Measurements from ENCODE around the gene ERP29.

Gene ERP29

DNA sequence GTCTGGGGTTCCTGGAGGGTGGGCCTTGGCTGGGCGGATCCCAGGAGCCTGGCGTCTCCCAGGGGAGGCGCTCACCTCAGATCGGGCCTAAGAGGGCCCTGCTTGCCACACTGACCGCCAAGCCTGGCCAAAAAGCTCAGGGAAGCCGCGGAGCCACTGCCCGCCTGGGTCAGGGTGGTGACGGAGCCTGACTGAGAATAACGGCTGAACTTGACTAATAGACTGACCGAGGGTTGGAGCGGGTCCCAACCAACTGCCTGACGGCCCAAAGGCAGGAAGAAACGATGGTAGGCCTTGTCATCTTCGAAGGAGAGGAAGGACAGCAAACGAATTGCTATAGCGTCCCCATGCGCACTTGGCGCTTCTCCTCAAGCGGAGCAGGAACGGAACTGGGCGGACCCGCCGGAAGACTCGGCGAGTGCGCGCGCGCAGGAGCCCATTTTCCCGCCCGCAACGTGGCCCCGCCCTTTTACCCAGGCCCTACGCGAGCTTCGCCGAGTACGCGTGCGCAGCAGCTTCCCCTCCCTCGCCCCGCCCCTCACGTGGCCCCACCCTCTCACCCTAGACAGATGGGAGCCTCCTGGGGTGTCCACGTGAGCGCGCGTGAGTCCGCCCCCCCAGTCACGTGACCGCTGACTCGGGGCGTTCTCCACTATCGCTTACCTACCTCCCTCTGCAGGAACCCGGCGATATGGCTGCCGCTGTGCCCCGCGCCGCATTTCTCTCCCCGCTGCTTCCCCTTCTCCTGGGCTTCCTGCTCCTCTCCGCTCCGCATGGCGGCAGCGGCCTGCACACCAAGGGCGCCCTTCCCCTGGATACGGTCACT, at the start of gene ERP29, which contains the start of gene TMEM116:
Gene ERP29, plus strand, starts transcription at position 652 of the 826 bp plus-strand sequence. Its CDS starts 40 bp downstream, at position 692.
Gene TMEM116, minus strand, starts transcription at position 391 of the 826 bp plus-strand sequence. CDS start 7,895 bp downstream, outside the sequence.
- DNase-seq (ENCODE audit: low spot score in 2 of 2) (peak; percentile 97 to 99), ATAC-seq (peak; percentile 88)
- Mint-ChIP-seq H3K36me3 (peaks cover 53% of the 10 kb centered on the region), H3K9me3 (peaks cover 4% of the 10 kb centered on the region), H3K4me3 (peak within 1 kb of the TSS; percentile 95), H3K4me1 (peaks cover 38% of the 10 kb centered on the region), H3K27ac (peak within 1 kb of the TSS; percentile 97)

DNA sequence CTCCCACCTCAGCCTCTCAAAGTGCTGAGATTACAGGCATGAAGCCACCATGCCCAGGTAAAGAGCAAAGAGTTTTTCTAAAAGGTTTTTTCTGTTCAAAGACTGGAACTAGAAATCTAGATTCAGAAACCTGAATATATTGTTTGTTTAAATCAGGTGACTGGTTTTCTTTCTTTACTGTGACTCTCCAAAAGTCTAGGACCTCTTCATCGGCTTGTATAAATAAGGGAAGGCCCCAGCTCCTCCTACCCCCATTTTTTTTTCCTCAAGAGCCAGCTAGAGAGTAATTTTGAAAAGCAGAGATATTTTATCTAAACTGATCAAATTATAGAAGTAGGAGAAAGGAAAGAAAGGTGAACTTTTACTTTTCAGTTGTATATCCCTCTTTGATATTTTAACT, 48.3 kb upstream of the ERP29 start:
- no peak overlapping the region for H3K4me3 Mint-ChIP-seq
- H3K27ac Mint-ChIP-seq, result no peak overlapping the region
- DNase-seq (ENCODE audit: low spot score in 2 of 2), result no peak
- peaks cover 6% of the 10 kb centered on the region for H3K9me3 Mint-ChIP-seq
- no peak for ATAC-seq
- peaks cover 2% of the 10 kb centered on the region for H3K36me3 Mint-ChIP-seq
- H3K4me1 Mint-ChIP-seq, result peaks cover 25% of the 10 kb centered on the region

DNA sequence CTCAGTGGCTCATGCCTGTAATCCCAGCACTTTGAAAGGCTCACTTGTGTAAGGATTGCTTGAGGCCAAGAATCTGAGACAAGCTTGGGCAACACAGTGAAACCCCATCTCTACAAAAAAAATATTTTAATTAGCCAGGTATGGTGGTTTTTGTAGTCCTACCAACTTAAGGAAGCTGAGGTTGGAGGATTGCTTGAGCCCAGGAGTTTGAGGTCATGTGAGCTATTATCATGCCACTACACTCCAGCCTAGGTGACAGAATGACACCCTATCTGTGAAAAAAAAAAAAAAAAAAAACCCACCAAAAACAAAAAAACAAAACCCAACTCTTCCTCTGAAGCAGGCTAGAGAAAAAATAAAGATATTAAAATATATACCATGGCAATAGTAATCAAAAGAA, 41.4 kb upstream of the ERP29 start:
- H3K4me3 Mint-ChIP-seq, result no peak overlapping the region
- ATAC-seq, result no peak
- H3K36me3 Mint-ChIP-seq, result no peaks in the 10 kb centered on the region
- no peak overlapping the region for H3K27ac Mint-ChIP-seq
- no peak for DNase-seq (ENCODE audit: low spot score in 2 of 2)
- peaks cover 3% of the 10 kb centered on the region for H3K9me3 Mint-ChIP-seq
- H3K4me1 Mint-ChIP-seq, result peaks cover 23% of the 10 kb centered on the region

DNA sequence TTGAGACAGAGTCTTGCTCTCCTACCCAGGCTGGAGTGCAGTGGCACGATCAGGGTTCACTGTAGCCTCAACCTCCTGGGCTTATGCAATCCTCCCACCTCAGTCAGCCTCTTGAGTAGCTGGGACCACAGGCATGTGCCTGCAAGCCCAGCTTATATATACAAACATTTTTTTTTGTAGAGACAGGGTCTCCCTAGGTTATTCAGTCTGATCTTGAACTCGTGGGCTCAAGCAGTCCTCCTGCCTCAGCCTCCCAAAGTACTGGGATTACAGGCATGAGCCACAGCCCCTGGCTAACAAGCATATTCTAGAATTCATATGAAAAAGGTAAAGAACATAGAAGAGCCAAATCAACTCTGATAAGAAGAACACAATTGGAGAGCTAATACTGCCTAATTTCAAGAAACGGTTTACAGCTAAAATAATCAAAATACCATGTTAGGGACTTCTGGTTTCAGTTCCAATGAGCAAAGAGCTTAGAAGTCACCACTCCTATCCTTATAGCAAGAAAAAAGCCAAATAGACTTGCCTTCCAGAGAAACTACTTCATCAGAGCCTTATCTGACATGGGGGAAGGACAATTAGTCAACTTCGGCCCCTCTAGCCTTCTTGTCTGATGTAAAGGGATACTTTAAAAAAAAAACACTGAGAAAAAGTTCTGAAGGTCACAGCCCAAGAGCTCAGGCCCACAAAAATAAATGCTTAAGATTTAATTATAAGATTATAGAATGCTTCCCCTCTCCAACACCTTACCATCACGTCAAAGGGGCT, 37.9 kb upstream of the ERP29 start:
- ATAC-seq (no peak), DNase-seq (ENCODE audit: low spot score in 2 of 2) (no peak)
- Mint-ChIP-seq H3K4me1 (peaks cover 14% of the 10 kb centered on the region), H3K4me3 (no peak overlapping the region), H3K9me3 (peaks cover 3% of the 10 kb centered on the region), H3K27ac (no peak overlapping the region), H3K36me3 (no peaks in the 10 kb centered on the region)

DNA sequence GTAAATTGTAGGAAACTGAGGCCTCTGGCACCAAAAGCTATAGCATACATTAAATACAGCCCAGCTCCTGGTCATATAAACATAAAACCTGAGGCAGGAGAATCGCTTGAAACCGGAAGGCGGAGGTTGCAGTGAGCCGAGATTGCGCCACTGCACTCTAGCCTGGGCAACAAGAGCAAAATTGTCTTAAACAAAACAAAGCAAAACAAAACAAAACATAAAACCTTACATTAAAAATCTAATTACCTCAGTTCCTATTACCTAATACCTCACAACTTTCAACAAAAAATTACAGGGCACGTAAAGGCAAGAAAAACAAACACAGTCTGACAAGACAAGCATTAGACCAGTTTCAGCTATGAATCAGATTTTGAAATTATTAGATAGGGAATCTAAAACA, 36.9 kb upstream of the ERP29 start:
- no peak for ATAC-seq
- DNase-seq (ENCODE audit: low spot score in 2 of 2), result no peak
- Mint-ChIP-seq H3K9me3 (no peaks in the 10 kb centered on the region), H3K27ac (peak overlapping the region; percentile 54), H3K4me1 (peaks cover 14% of the 10 kb centered on the region), H3K36me3 (no peaks in the 10 kb centered on the region), H3K4me3 (no peak overlapping the region)

DNA sequence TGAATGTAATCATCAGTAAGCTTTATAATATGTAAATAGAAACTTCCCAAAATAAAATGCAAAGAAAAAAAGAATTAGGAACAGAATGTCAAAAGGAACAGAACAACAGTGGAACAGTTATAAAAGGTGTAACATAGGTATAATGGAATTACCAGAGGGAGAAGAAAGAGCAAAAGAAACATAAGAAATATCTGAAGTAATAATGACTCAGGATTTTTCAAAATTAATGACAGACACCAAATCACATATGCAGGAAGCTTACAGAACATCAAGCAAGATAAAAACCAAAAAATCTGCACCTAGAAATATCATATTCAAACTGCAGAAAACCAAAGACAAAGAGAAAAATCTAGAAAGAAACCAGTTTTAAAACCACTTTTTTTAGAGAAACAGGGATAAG, 36.4 kb upstream of the ERP29 start:
- ATAC-seq (no peak), DNase-seq (ENCODE audit: low spot score in 2 of 2) (no peak)
- no peaks in the 10 kb centered on the region for H3K36me3 Mint-ChIP-seq
- no peaks in the 10 kb centered on the region for H3K9me3 Mint-ChIP-seq
- no peak overlapping the region for H3K4me3 Mint-ChIP-seq
- peaks cover 14% of the 10 kb centered on the region for H3K4me1 Mint-ChIP-seq
- peak overlapping the region; percentile 54 for H3K27ac Mint-ChIP-seq

DNA sequence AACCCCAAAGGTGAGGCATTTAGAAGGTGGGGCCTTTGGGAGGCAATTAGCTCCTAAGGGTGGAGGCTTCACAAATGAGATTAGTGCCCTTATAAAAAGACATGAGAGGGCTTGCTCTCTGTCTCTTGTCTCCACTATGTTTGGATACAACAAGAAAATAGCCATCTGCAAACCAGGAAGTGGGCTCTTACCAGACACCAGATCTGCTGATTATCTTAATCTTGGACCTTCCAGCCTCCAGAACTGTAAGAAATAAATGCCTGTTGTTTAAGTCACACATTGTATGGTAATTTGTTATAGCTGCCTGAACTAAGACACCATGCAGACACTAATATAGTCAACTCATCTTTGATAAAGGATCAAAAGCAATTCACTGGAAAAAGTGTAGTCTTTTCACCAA, 34.7 kb upstream of the ERP29 start:
- ATAC-seq (no peak), DNase-seq (ENCODE audit: low spot score in 2 of 2) (no peak)
- Mint-ChIP-seq H3K4me1 (peaks cover 14% of the 10 kb centered on the region), H3K27ac (no peak overlapping the region), H3K4me3 (no peak overlapping the region), H3K36me3 (no peaks in the 10 kb centered on the region), H3K9me3 (no peaks in the 10 kb centered on the region)

DNA sequence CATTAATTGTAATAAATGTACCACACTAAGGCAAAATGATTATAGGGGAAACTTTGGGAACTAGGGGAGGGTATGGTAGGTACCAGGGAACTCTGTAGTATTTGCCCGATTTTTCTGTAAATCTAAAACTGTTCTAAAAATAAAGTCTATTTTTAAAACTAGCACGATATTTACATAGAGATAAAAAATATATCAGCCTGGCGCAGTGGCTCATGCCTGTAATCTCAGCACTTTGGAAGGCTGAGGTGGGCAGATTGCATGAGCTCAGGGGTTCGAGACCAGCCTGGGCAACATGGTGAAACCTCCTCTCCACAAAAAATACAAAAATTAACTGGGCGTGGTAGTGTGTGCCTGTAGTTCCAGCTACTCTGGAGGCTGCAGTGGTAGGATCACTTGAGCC, 32.6 kb upstream of the ERP29 start:
- Mint-ChIP-seq H3K36me3 (no peaks in the 10 kb centered on the region), H3K4me3 (no peak overlapping the region), H3K9me3 (no peaks in the 10 kb centered on the region), H3K4me1 (peaks cover 8% of the 10 kb centered on the region), H3K27ac (no peak overlapping the region)
- ATAC-seq, result no peak
- no peak for DNase-seq (ENCODE audit: low spot score in 2 of 2)

DNA sequence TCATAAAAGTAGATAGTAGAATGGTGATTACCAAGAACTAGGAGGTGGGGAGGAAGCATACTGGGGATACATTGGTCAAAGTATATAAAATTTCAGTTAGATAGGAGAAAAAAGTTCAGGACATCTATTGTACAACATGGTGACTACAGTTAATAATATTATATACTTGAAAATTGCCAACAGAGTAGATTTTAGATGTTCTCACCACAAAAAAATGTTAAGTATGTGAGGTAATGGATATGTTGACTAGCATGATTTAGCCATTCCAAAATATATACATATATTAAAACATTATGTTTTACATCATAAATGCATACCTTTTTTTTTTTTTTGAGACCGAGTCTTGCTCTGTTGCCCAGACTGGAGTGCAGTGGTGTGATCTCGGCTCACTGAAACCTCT, 31.2 kb upstream of the ERP29 start:
- Mint-ChIP-seq H3K4me3 (no peak overlapping the region), H3K27ac (no peak overlapping the region), H3K36me3 (no peaks in the 10 kb centered on the region), H3K4me1 (peaks cover 2% of the 10 kb centered on the region), H3K9me3 (no peaks in the 10 kb centered on the region)
- no peak for ATAC-seq
- DNase-seq (ENCODE audit: low spot score in 2 of 2), result no peak

DNA sequence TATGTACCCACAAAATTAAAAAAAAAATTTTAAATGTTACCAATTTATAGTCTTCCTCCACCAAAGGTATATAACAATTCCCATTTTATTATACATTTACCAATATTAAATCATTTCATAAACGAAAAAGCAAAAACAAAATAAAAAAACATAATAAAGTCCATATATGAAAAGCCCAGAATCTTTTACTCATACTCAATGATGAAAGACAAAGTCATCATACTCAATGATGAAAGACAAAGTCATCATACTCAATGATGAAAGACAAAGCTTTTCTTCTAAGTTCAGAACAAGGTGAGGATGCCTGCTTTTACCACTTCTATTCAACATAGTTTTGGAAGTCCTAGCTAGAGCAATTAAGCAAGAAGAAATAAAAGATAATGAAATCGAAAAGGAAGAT, 28.4 kb upstream of the ERP29 start:
- Mint-ChIP-seq H3K27ac (no peak overlapping the region), H3K4me1 (peaks cover 7% of the 10 kb centered on the region), H3K4me3 (no peak overlapping the region), H3K9me3 (no peaks in the 10 kb centered on the region), H3K36me3 (no peaks in the 10 kb centered on the region)
- ATAC-seq, result no peak
- DNase-seq (ENCODE audit: low spot score in 2 of 2), result no peak

DNA sequence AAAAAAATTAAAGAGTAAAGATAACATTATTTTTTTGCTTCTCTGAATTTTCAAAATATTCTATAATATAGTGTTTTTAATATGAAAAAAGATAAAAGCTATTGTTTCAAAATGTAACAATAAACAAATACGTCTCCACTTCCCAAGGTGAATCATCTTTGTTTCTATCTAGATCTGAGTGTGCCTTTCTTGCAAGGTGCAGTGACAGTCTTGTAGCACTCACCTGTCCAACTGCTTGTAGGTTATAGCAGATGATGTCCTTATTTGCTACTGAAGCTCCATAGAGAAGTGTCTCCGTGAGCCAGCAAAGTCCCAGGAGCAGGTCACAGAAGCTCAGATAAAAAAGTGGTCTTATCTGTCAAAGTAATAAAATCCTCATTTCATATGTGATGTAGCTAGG, 21.7 kb upstream of the ERP29 start:
- H3K36me3 Mint-ChIP-seq, result no peaks in the 10 kb centered on the region
- peak; percentile 47 for ATAC-seq
- DNase-seq (ENCODE audit: low spot score in 2 of 2), result no peak
- H3K4me3 Mint-ChIP-seq, result peak overlapping the region; percentile 49
- H3K4me1 Mint-ChIP-seq, result peaks cover 53% of the 10 kb centered on the region
- no peaks in the 10 kb centered on the region for H3K9me3 Mint-ChIP-seq
- H3K27ac Mint-ChIP-seq, result no peak overlapping the region

DNA sequence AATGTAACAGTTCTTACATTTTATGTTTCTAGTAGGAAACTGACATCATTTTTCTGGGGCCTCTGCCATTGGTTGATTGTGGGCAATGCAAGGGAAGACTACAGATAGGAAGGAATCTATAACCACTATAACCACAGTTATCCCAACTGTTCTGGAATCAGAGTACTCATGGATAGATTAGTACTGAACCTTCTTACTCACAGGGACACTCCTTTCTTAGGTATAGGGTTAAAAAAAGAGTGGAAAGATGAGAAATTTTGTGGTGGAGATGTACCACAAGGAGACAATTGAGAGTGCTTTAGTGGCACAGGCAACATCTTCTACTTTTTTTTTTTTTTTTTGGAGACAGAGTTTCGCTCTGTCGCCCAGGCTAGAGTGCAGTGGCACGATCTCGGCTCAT, 21.3 kb upstream of the ERP29 start:
- ATAC-seq (peak; percentile 63), DNase-seq (ENCODE audit: low spot score in 2 of 2) (no peak)
- Mint-ChIP-seq H3K9me3 (no peaks in the 10 kb centered on the region), H3K36me3 (no peaks in the 10 kb centered on the region), H3K4me3 (peak overlapping the region; percentile 49), H3K27ac (no peak overlapping the region), H3K4me1 (peaks cover 57% of the 10 kb centered on the region)

DNA sequence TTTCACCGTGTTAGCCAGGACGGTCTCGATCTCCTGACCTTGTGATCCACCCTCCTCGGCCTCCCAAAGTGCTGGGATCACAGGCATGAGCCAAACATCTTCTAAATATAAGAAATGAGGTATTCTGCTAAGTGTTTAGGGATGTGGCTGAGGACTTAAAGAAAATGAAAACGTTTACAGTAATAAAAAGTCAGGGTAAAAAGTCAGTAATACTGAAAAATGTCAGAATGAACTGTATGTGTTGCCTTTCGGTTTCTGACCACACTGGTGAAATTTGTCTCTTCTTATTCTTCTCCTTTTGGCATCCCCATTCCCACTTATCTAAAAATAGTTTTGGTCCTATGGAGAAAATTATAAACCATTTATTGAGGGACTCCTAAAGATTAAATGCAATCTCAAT, 20.8 kb upstream of the ERP29 start:
- Mint-ChIP-seq H3K4me3 (peak overlapping the region; percentile 49), H3K4me1 (peaks cover 60% of the 10 kb centered on the region), H3K27ac (no peak overlapping the region), H3K36me3 (no peaks in the 10 kb centered on the region), H3K9me3 (no peaks in the 10 kb centered on the region)
- ATAC-seq, result peak; percentile 67
- DNase-seq (ENCODE audit: low spot score in 2 of 2), result no peak

DNA sequence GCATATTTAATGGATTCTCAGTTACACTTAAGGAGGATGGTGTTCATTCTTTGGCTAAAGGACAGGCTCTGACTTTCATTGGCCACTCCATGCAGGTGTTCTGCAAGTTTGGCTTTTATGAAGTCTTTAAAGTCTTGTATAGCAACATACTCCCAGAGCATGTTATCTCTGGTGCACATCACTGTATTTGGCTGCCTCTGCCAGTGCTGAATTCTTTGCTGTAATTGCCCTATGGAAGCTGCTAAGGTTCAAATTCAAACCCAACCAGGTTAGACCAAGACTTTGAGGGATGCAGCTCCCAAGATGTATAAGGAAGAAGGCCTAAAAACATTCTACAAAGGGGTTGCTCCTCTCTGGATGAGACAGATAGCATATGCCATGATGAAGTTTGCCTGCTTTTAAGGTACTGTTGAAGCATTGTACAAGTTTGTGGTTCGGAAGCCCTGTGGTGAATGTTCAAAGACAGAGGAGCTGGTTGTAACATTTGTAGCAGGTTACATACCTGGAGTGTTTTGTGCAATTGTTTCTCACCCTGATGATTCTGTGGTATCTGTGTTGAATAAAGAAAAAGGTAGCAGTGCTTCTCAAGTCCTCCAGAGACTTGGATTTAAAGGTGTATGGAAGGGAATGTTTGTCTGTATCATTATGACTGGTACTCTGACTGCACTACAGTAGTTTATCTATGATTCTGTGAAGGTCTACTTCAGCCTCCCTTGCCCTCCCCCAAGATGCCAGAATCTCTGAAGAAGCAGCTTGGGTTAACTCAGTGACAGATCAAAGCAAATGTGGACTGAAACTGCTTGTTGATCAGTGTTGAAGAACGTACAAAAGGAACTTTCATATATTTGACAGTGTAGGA, 19.7 kb upstream of the ERP29 start:
- no peaks in the 10 kb centered on the region for H3K9me3 Mint-ChIP-seq
- DNase-seq (ENCODE audit: low spot score in 2 of 2), result no peak
- peak overlapping the region; percentile 76 for H3K27ac Mint-ChIP-seq
- ATAC-seq, result peak; percentile 68
- peaks cover 66% of the 10 kb centered on the region for H3K4me1 Mint-ChIP-seq
- H3K36me3 Mint-ChIP-seq, result no peaks in the 10 kb centered on the region
- peak overlapping the region; percentile 77 for H3K4me3 Mint-ChIP-seq

Data from stimulated activated effector memory CD8-positive, alpha-beta T cell treated with anti-CD3 and anti-CD28 coated beads, Interleukin-12 subunit alpha, Interleukin-12 subunit beta, amount 100 ng/mL, for 72 hours (primary cell).